Right lobe of liver (tissue), 4 donors: ENCODE measurements around the gene IKZF2.

Source experiments
- CTCF ChIP-seq, 4 donors: fragments of 200-600 bp in 3 of 4; fragments of 450-650 bp in 1 of 4; IDR thresholded peaks; one replicate each; pipeline versions ENCODE4 v1.5.1 to v1.8.0; 2016 to 2022; ENCODE audit warnings: antibody characterized with exemption in 4 of 4, mild to moderate bottlenecking in 2 of 4
- POLR2A ChIP-seq: fragments of 450-650 bp; IDR thresholded peaks from one replicate; pipeline ENCODE4 v1.6.1; 2017; ENCODE audit warnings: antibody characterized with exemption, mild to moderate bottlenecking
- donor health status: DM: no; HTN: no; CAD: no.
- donor health status: DM: no; HTN: no; CAD: no.
- donor health status: DM: no; HTN: yes; CAD: no.

DNA sequence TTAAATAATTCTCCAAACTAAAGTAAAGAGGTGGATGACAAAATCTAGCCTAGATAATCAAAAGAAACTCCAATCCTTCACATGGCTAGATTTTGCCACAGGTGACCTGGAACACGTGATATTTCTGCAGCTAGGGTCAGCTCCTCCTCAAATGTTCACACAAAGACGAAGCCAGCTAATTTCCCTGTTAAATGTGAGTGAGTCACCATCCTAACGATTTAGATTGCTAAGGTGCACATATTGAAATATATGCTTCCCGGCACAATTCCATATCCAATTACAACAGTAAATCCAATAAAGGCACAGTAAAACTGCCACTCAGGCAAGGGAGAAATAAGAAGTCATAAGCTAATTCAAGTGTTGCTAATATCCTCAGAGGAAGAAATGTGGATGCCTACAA is 28.7 kb downstream of the IKZF2 start:
- TF ChIP-seq CTCF (IDR thresholded peaks at IDR 0.05) = no peak
- TF ChIP-seq POLR2A = no peak
